GM12878 (cell line): ENCODE data around the gene CLIP1. TPM values are rescaled to one million over a fixed set of nuclear protein-coding genes. Genes with fewer than 3 reads are reported as not detected.
"Not testable (repeated sequence)": the region's sequence is repeated elsewhere in the genome, so short reads cannot be mapped to it uniquely, and the experiment has no call there.

ENCODE experiments used
- ATAC-seq: fragments of 200-7000 bp; cut with Tn5 transposase; 3 replicates; pipeline ENCODE4 v1.9.1; 2020; ENCODE audit warnings: mild to moderate bottlenecking, moderate library complexity
- BruUV-seq: library from RNA; stranded (reverse); fragments of 400-500 nt; replicated peaks from 2 replicates; lab custom pipeline; 2021; lab: Mats Ljungman, UMichigan
- CTCF ChIA-PET: fragments of 300-600 bp; sonication (Branson Sonifier 250); formaldehyde crosslinking; extraction: SDS; loops from one replicate; lab custom pipeline; 2021; ENCODE audit warnings: inconsistent platforms; lab: Yijun Ruan, JAX
- POLR2A ChIA-PET: fragments of 350-600 bp; formaldehyde crosslinking; extraction: SDS; loops from one replicate; lab custom pipeline; 2021; ENCODE audit warnings: inconsistent platforms; lab: Charles Lee
- RAD21 ChIA-PET: fragments of 300-600 bp; sonication (Branson Sonifier 250); formaldehyde crosslinking; loops from one replicate; lab custom pipeline; 2023; ENCODE audit warnings: antibody characterized with exemption; ENCODE audit not compliant: unreplicated experiment; lab: Charles Lee
- SMC1A ChIA-PET: fragments of 300-600 bp; sonication (Branson Sonifier 250); formaldehyde crosslinking; loops from one replicate; lab custom pipeline; 2023; ENCODE audit not compliant: unreplicated experiment, uncharacterized antibody; lab: Charles Lee
- DNase-seq: peaks from one replicate; pipeline ENCODE4 v3.0.0-alpha.2; 2011; ENCODE audit warnings: low read depth, low spot score
- FAIRE-seq: peaks from 3 replicates; lab custom pipeline; 2011; peaks lifted over from hg19 to GRCh38; lab: Jason Lieb, UNC
- H2AFZ ChIP-seq: 2 replicates; pipeline ENCODE4 v1.6.0; 2011; ENCODE audit warnings: low read depth, low read length, control low read depth; ENCODE audit not compliant: control insufficient read depth
- H3K27ac ChIP-seq: 2 replicates; pipeline ENCODE4 v1.5.1; 2011; ENCODE audit warnings: control low read depth; ENCODE audit not compliant: control insufficient read depth, insufficient read depth
- H3K27me3 ChIP-seq, 2 experiments: replicated peaks in 1 of 2; 2 replicates each; pipeline versions ENCODE4 v1.6.0 to v1.6.1; 2011; ENCODE audit warnings: low read length in 1 of 2; ENCODE audit not compliant: control insufficient read depth in 2 of 2, insufficient read depth in 2 of 2
- H3K36me3 ChIP-seq, 2 experiments: 2 replicates each; pipeline ENCODE4 v1.5.1; 2011; ENCODE audit warnings: low read length in 1 of 2; ENCODE audit not compliant: control insufficient read depth in 2 of 2, insufficient read depth in 2 of 2
- H3K4me1 ChIP-seq: 2 replicates; pipeline ENCODE4 v1.6.1; 2011; ENCODE audit warnings: mild to moderate bottlenecking, low read length, moderate library complexity, mixed read lengths; ENCODE audit not compliant: control insufficient read depth, insufficient read depth
- H3K4me2 ChIP-seq: 2 replicates; pipeline ENCODE4 v1.6.0; 2011; ENCODE audit warnings: control low read depth; ENCODE audit not compliant: control insufficient read depth, insufficient read depth
- H3K4me3 ChIP-seq: fragments of 200-600 bp; sonication (generic); 2 replicates; pipeline ENCODE4 v1.5.1; 2016
- H3K79me2 ChIP-seq: 2 replicates; pipeline ENCODE4 v1.6.0; 2011; ENCODE audit warnings: low read length; ENCODE audit not compliant: control insufficient read depth, insufficient read depth
- H3K9ac ChIP-seq: 2 replicates; pipeline ENCODE4 v1.8.0; 2011; ENCODE audit warnings: low read length, control low read depth, mixed read lengths; ENCODE audit not compliant: control insufficient read depth, insufficient read depth
- H3K9me3 ChIP-seq: replicated peaks from 3 replicates; pipeline ENCODE4 v1.5.1; 2011; ENCODE audit warnings: mild to moderate bottlenecking, low read length; ENCODE audit not compliant: control insufficient read depth, insufficient read depth
- H4K20me1 ChIP-seq: 2 replicates; pipeline ENCODE4 v1.6.0; 2011; ENCODE audit not compliant: control insufficient read depth, insufficient read depth
- BHLHE40 ChIP-seq, 2 experiments: fragments of 450-650 bp in 1 of 2; IDR thresholded peaks; 2 replicates each; pipeline ENCODE4 v1.6.1; 2011 to 2017; ENCODE audit warnings: low read depth in 2 of 2, borderline replicate concordance in 1 of 2, improper control_type of control experiment in 1 of 2, low read length in 1 of 2, mild to moderate bottlenecking in 1 of 2
- CHD4 ChIP-seq: fragments of 200-600 bp; sonication (generic); IDR thresholded peaks from 2 replicates; pipeline ENCODE4 v1.6.1; 2016; ENCODE audit warnings: mild to moderate bottlenecking
- FOXK2 ChIP-seq: fragments of 450-650 bp; IDR thresholded peaks from 2 replicates; pipeline ENCODE4 v1.6.1; 2017; ENCODE audit warnings: mild to moderate bottlenecking, moderate library complexity
- FOXM1 ChIP-seq: IDR thresholded peaks from 2 replicates; pipeline ENCODE4 v1.6.1; 2012; ENCODE audit warnings: low read depth, mild to moderate bottlenecking, inconsistent platforms, low read length, moderate library complexity
- KAT2A ChIP-seq: conservative IDR thresholded peaks from 2 replicates; pipeline ENCODE4 v1.6.1; 2011; ENCODE audit warnings: low read depth, low read length; ENCODE audit not compliant: control insufficient read depth
- MEF2A ChIP-seq: IDR thresholded peaks from 2 replicates; pipeline ENCODE4 v1.6.1; 2011; ENCODE audit warnings: low read depth, mild to moderate bottlenecking, low read length, moderate library complexity; ENCODE audit not compliant: insufficient read depth
- MEF2B ChIP-seq: fragments of 450-650 bp; IDR thresholded peaks from 2 replicates; pipeline ENCODE4 v1.6.1; 2018; ENCODE audit warnings: mild to moderate bottlenecking, moderate library complexity; ENCODE audit not compliant: partially characterized antibody, poor library complexity, severe bottlenecking
- NR2C2 ChIP-seq: IDR thresholded peaks from 2 replicates; pipeline ENCODE4 v1.6.1; 2011; ENCODE audit warnings: borderline replicate concordance, low read depth; ENCODE audit not compliant: control insufficient read depth, insufficient read length
- POLR2A ChIP-seq: IDR thresholded peaks from 2 replicates; pipeline ENCODE4 v1.6.1; 2011; ENCODE audit warnings: low read depth, mild to moderate bottlenecking, low read length
- RCOR1 ChIP-seq: conservative IDR thresholded peaks from 2 replicates; pipeline ENCODE4 v1.6.1; 2012; ENCODE audit warnings: low read depth, low read length, improper control_type of control experiment
- ZBED1 ChIP-seq: IDR thresholded peaks from 2 replicates; pipeline ENCODE4 v1.6.1; 2016; ENCODE audit warnings: borderline replicate concordance
- WGBS: methylation state at CpG from one replicate; pipeline ENCODE4 v1.1.6; 2016; ENCODE audit warnings: low lambda C conversion rate; ENCODE audit not compliant: insufficient replicate concordance, insufficient coverage; ENCODE audit errors: missing lambda C conversion rate; 5-methylcytosine and 5-hydroxymethylcytosine counted together
- in situ Hi-C: fragments of 300-500 bp; cut with MboI; formaldehyde crosslinking; loops from 9 replicates; pipeline ENCODE4 v1.14.3; 2018; ENCODE audit warnings: mixed read lengths
- intact Hi-C: fragments of 100-400 bp; cut with micrococcal nuclease; formaldehyde crosslinking; loops from one replicate; pipeline ENCODE4 v1.14.2; 2022; ENCODE audit not compliant: unreplicated experiment
- polyA plus RNA-seq, 11 experiments: library from polyadenylated mRNA; depleted of rRNA in 4 of 11; unstranded in 6 of 11; stranded (reverse) in 5 of 11; fragments of >200 nt; fragmentation: Nextera tagmentation in 4 of 11; fragmentation: Illumina TruSeq in 1 of 11; extraction: Ambion mirVana in 4 of 11; extraction: Trizol in 1 of 11; gene quantifications; 1 replicate in 1 of 11; 2 replicates in 10 of 11; pipeline versions ENCODE4 v1.2.1 to v1.2.3, GENCODE V29; 2011 to 2016; ENCODE audit warnings: inconsistent platforms in 2 of 11, missing spikeins in 2 of 11, low read depth in 1 of 11
- total RNA-seq, 4 experiments: library from RNA; depleted of rRNA in 3 of 4; stranded (reverse); fragments of >200 nt in 3 of 4; fragmentation: Illumina TruSeq in 1 of 4; extraction: Trizol in 1 of 4; gene quantifications; 2 replicates each; pipeline versions ENCODE4 v1.2.1 to v1.2.3, GENCODE V29; 2013 to 2021
- TF ChIP-seq, protein P1 (sequence below): fragments of 150-350 bp; IDR thresholded peaks from 2 replicates; pipeline ENCODE4 v1.6.1; 2014; ENCODE audit warnings: mild to moderate bottlenecking, low read depth, low read length
- TF ChIP-seq, protein P2 (sequence below): fragments of 450-650 bp; formaldehyde crosslinking; IDR thresholded peaks from 2 replicates; pipeline ENCODE4 v1.4.0; 2020; ENCODE audit warnings: mild to moderate bottlenecking, moderate library complexity

Gene CLIP1
- total and polyA plus RNA-seq, 10 of the 15 experiments (the other 5 are each of a cell fraction or from before 2014, with no cell fraction given) = 6.0 to 45.4 (median 25.2) TPM

DNA sequence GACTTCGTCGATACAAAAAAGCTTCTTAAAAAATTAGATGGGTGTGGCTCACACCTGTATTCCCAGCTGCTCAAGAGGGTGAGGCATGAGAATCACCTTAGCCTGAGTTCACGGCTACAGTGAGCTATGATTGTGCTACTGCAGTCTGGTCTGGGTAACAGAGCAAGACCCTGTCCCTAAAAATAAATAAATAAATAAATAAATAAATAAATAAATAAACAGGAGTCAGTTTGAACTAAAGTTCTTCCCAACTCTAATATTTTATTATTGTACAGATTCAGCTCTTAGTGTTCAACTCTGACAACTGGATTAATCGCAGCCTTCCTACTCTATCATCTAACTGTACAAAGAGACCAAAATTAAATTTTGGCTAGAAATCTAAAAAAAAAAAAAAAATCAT is 12.7 kb upstream of the CLIP1 start:
- DNase-seq (no peak), FAIRE-seq (no peak), ATAC-seq (no peak)
- Histone ChIP-seq H3K9me3 (no peaks in the 10 kb centered on the region), H3K27ac (no peak overlapping the region), H3K79me2 (no peaks in the 10 kb centered on the region), H3K4me3 (no peak overlapping the region), H3K4me1 (no peaks in the 10 kb centered on the region), H3K27me3 (no peaks in the 10 kb centered on the region), H3K9ac (no peak overlapping the region), H2AFZ (no peak overlapping the region), H4K20me1 (no peaks in the 10 kb centered on the region), H3K36me3 (no peaks in the 10 kb centered on the region), H3K4me2 (no peak overlapping the region)
- in situ Hi-C loops (no loop called here), intact Hi-C loops (no loop called here)
- ChIA-PET SMC1A (interaction anchor here (1.2 to 1.3 kb wide), 2 partner anchors 9 to 37 kb away, joined by 3 to 4 read pairs; no protein-coding TSS in a partner anchor), CTCF (interaction anchor here (1.1 to 1.2 kb wide), 2 partner anchors 36 to 37 kb away, joined by 4 to 5 read pairs; no protein-coding TSS in a partner anchor), RAD21 (interaction anchor here (1.2 kb wide), 1 partner anchor 34 kb away, joined by 3 read pairs; no protein-coding TSS in a partner anchor), POLR2A (interaction anchor here (0.5 kb wide), 1 partner anchor 533 kb away, joined by 5 read pairs; no protein-coding TSS in a partner anchor)
- 73% methylated on average over 4 of the region's 4 CpGs for WGBS
- TF ChIP-seq RCOR1 (no peak), MEF2A (no peak), CHD4 (no peak), KAT2A (no peak), NR2C2 (no peak), MEF2B (no peak), BHLHE40 (IDR thresholded peaks at IDR 0.05; ENCODE audit: borderline replicate concordance in 1 of 2, low read depth in 2 of 2, low read length in 1 of 2) (no peak), ZBED1 (no peak), FOXM1 (no peak), POLR2A (no peak), FOXK2 (no peak)
- TF ChIP-seq, protein P1, sequence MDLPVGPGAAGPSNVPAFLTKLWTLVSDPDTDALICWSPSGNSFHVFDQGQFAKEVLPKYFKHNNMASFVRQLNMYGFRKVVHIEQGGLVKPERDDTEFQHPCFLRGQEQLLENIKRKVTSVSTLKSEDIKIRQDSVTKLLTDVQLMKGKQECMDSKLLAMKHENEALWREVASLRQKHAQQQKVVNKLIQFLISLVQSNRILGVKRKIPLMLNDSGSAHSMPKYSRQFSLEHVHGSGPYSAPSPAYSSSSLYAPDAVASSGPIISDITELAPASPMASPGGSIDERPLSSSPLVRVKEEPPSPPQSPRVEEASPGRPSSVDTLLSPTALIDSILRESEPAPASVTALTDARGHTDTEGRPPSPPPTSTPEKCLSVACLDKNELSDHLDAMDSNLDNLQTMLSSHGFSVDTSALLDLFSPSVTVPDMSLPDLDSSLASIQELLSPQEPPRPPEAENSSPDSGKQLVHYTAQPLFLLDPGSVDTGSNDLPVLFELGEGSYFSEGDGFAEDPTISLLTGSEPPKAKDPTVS = no peak
- TF ChIP-seq, protein P2, sequence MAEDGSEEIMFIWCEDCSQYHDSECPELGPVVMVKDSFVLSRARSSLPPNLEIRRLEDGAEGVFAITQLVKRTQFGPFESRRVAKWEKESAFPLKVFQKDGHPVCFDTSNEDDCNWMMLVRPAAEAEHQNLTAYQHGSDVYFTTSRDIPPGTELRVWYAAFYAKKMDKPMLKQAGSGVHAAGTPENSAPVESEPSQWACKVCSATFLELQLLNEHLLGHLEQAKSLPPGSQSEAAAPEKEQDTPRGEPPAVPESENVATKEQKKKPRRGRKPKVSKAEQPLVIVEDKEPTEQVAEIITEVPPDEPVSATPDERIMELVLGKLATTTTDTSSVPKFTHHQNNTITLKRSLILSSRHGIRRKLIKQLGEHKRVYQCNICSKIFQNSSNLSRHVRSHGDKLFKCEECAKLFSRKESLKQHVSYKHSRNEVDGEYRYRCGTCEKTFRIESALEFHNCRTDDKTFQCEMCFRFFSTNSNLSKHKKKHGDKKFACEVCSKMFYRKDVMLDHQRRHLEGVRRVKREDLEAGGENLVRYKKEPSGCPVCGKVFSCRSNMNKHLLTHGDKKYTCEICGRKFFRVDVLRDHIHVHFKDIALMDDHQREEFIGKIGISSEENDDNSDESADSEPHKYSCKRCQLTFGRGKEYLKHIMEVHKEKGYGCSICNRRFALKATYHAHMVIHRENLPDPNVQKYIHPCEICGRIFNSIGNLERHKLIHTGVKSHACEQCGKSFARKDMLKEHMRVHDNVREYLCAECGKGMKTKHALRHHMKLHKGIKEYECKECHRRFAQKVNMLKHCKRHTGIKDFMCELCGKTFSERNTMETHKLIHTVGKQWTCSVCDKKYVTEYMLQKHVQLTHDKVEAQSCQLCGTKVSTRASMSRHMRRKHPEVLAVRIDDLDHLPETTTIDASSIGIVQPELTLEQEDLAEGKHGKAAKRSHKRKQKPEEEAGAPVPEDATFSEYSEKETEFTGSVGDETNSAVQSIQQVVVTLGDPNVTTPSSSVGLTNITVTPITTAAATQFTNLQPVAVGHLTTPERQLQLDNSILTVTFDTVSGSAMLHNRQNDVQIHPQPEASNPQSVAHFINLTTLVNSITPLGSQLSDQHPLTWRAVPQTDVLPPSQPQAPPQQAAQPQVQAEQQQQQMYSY (CRISPR knock-in tag) = no peak
- no TSS peak for BruUV-seq

DNA sequence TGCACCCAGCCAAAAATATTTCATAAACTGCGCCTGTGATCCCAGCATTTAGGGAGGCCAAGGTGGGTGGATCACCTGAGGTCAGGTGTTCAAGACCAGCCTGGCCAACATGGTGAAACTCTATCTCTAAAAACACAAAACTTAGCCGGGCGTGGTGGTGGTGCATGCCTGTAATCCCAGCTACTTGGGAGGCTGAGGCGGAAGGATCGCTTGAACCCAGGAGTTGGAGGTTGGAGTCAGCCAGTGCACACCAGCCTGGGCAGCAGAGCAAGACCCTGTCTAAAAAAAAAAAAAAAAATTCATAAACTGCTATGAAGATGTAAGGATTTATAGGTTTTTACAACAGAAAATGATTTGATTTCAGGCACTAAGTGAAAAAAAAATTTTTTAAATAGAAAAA is 6.6 kb upstream of the CLIP1 start:
- ChIA-PET SMC1A (interaction anchor here (9.4 kb wide), 1 partner anchor 44 kb away, joined by 48 read pairs; no protein-coding TSS in a partner anchor), POLR2A (interaction anchor here (0.7 kb wide), 1 partner anchor 216 kb away, joined by 4 read pairs; no protein-coding TSS in a partner anchor), CTCF (interaction anchor here (1.0 kb wide), 1 partner anchor 14 kb away, joined by 3 read pairs; no protein-coding TSS in a partner anchor)
- DNase-seq, H3K4me1 ChIP-seq, H3K27me3 ChIP-seq, BruUV-seq, H3K4me3 ChIP-seq, intact Hi-C loops, RAD21 ChIA-PET, H3K27ac ChIP-seq, H3K4me2 ChIP-seq, H3K9ac ChIP-seq, H3K79me2 ChIP-seq, FAIRE-seq, ATAC-seq, H3K36me3 ChIP-seq, H4K20me1 ChIP-seq, in situ Hi-C loops, H3K9me3 ChIP-seq, H2AFZ ChIP-seq: not testable (repeated sequence)
- WGBS = 90% methylated on average over 5 of the region's 5 CpGs
